GM12801 (cell line): ENCODE measurements around the gene BABAM1.

ENCODE experiments used
- CTCF ChIP-seq: IDR thresholded peaks from one replicate; pipeline ENCODE4 v1.5.1; 2011; ENCODE audit warnings: control low read depth; ENCODE audit not compliant: insufficient read length; ENCODE audit errors: extremely low read depth

The BABAM1 gene

DNA sequence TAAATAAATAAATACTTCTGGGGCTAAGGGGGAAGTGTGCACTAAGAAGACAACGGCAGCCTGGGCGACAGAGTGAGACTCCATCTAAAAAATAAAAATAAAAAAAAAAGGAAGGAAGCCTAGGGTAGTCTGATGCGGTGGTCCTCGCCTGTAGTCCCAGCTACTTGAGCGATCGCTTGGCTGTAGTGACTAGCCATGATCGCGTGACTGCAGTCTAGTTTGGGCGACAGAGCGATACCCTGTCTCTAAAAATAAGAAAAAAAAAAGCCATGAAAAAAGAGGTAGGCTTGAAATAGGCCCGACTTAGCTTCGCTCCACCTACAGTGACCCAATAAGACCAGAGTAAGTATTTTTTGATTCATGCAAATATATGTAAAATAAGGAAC is 661 bp upstream of the BABAM1 start:
- TF ChIP-seq CTCF: no peak

DNA sequence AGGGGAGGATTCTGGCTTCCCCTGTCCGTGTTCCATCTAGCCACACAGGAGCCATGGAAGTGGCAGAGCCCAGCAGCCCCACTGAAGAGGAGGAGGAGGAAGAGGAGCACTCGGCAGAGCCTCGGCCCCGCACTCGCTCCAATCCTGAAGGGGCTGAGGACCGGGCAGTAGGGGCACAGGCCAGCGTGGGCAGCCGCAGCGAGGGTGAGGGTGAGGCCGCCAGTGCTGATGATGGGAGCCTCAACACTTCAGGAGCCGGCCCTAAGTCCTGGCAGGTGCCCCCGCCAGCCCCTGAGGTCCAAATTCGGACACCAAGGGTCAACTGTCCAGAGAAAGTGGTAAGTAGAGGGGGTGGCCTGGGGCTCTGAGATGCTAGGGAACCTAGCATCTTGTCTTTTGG is 1.5 kb downstream of the BABAM1 start:
- no peak for TF ChIP-seq CTCF

- no peak for TF ChIP-seq CTCF
These were observed 8.4 kb downstream of the BABAM1 start for GRCh38 chr19:17275441-17276175.

DNA sequence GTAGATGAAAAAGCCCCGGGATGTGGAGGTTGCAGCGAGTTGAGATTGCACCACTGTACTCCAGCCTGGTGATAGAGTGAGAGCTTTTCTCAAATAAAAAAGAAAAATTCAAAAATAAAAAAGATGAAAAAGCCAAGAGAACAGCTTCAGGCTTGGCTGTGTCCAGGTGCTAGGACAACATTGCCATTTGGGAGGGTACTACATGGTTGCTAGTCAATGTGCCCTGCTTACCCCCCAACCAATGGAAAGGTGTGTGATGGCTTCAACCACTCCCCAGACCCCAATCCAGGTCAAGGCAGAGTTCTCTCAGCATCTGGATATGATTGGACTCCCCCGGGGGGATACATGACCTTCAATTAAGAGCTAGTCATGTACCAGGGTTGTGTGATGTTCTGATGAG is 12.2 kb downstream of the BABAM1 start:
- TF ChIP-seq CTCF: no peak

GRCh38 chr19:17281391-17282304 is 14.4 kb downstream of the BABAM1 start, which contains the start of gene ANKLE1:
TSS of gene ANKLE1 (plus strand) at chr19:17281901. CDS start at chr19:17281921, 20 bp downstream.
- no peak for TF ChIP-seq CTCF

GRCh38 chr19:17282488-17283125 is 15.4 kb downstream of the BABAM1 start:
- no peak for TF ChIP-seq CTCF

GRCh38 chr19:17283504-17283996 is 16.3 kb downstream of the BABAM1 start:
- no peak for TF ChIP-seq CTCF
